WERI-Rb-1 (cell line): Measurements from ENCODE around the gene CABLES2.

Source experiments
- DNase-seq: peaks from one replicate; pipeline ENCODE4 v3.0.0-alpha.2; 2020
- H3K27ac ChIP-seq: fragments of 250-450 bp; sonication (Bioruptor Pico); 2 replicates; pipeline ENCODE4 v1.5.1; 2020; ENCODE audit warnings: mild to moderate bottlenecking, moderate library complexity
- H3K27me3 ChIP-seq: fragments of 250-450 bp; sonication (Bioruptor Pico); 2 replicates; pipeline ENCODE4 v1.5.1; 2021; ENCODE audit warnings: mild to moderate bottlenecking, low read depth, moderate library complexity; ENCODE audit not compliant: insufficient read depth, severe bottlenecking
- H3K36me3 ChIP-seq: fragments of 250-450 bp; sonication (Bioruptor Pico); 2 replicates; pipeline ENCODE4 v1.5.1; 2020; ENCODE audit warnings: mild to moderate bottlenecking, moderate library complexity
- H3K4me3 ChIP-seq: 2 replicates; pipeline ENCODE4 v1.5.1; 2011; ENCODE audit warnings: low read depth, mild to moderate bottlenecking, control low read depth, low read length
- H3K9me3 ChIP-seq: fragments of 250-450 bp; sonication (Bioruptor Pico); 2 replicates; pipeline ENCODE4 v1.5.1; 2021; ENCODE audit warnings: mild to moderate bottlenecking, moderate library complexity; ENCODE audit not compliant: severe bottlenecking
- TF ChIP-seq, protein P1 (sequence below): IDR thresholded peaks from 2 replicates; pipeline ENCODE4 v1.5.1; 2011; ENCODE audit warnings: low read depth, mild to moderate bottlenecking, control low read depth, inconsistent platforms, low read length

The CABLES2 gene

DNA sequence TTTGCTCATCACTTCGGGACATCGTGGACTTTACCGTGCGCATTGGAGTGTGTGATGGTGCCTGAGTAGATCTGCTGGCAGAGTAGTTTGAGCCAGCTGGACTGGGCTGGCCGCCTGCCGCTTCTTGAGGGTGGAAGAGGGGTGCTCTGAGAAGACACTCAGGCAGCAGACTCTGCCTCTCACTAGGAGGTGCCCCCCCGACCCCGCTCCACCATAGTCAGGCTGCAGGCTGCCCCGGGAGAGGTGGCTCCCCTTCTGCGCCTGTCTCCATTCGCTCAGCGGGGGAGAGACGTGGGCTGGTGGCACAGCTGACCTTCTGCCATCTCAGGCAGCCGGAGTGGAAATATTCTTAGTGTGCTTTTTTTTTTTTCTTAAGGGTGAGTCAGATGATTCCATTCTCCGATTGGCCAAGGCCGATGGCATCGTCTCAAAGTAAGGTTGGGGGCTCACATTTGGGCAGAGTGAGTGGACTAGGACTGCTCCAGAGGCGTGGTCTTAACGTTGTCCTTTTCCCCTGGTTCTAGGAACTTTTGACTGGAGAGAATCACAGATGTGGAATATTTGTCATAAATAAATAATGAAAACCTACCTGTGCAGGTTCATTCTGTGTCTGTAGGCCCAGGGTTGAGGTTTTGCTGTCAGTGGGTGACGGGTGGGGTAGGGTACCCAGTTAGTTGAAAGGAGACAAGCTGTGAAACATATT, 19.0 kb downstream of the CABLES2 start:
- Histone ChIP-seq H3K27ac (peak overlapping the region; percentile 90), H3K27me3 (no peaks in the 10 kb centered on the region), H3K4me3 (peak overlapping the region; percentile 75), H3K36me3 (peaks cover 53% of the 10 kb centered on the region), H3K9me3 (no peaks in the 10 kb centered on the region)
- TF ChIP-seq, protein P1, sequence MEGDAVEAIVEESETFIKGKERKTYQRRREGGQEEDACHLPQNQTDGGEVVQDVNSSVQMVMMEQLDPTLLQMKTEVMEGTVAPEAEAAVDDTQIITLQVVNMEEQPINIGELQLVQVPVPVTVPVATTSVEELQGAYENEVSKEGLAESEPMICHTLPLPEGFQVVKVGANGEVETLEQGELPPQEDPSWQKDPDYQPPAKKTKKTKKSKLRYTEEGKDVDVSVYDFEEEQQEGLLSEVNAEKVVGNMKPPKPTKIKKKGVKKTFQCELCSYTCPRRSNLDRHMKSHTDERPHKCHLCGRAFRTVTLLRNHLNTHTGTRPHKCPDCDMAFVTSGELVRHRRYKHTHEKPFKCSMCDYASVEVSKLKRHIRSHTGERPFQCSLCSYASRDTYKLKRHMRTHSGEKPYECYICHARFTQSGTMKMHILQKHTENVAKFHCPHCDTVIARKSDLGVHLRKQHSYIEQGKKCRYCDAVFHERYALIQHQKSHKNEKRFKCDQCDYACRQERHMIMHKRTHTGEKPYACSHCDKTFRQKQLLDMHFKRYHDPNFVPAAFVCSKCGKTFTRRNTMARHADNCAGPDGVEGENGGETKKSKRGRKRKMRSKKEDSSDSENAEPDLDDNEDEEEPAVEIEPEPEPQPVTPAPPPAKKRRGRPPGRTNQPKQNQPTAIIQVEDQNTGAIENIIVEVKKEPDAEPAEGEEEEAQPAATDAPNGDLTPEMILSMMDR = no peak
- no peak for DNase-seq

DNA sequence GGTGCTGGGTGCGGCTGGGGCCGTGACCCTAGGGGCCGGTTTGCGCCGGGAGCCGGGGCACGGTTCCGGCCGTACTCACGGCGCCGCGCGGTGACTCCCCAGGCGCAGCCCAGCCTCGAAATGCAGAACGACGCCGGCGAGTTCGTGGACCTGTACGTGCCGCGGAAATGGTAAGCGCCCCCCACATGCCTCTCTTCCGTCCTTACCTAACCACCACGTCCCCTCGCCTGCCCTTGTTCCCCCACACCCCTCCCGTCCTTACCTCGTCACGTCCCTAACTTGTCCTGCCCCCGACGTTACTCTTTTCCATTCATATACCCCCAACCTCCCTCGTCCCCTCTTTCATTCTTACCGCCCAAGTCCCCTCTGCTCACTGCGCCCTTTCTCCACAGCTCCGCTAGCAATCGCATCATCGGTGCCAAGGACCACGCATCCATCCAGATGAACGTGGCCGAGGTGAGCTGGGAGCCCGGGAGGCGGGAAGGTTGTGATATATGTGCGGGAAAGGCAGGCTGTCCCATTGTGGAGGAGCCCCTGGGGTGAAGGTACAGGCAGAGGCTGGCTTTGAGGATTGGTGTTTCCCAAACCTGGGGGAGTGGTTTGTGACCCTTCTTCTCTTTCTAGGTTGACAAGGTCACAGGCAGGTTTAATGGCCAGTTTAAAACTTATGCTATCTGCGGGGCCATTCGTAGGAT, 19.7 kb downstream of the CABLES2 start:
- H3K4me3 ChIP-seq = peak overlapping the region; percentile 75
- H3K27me3 ChIP-seq = no peaks in the 10 kb centered on the region
- TF ChIP-seq, protein P1 = no peak
- H3K36me3 ChIP-seq = peaks cover 46% of the 10 kb centered on the region
- H3K27ac ChIP-seq = peak overlapping the region; percentile 90
- no peaks in the 10 kb centered on the region for H3K9me3 ChIP-seq
- no peak for DNase-seq

DNA sequence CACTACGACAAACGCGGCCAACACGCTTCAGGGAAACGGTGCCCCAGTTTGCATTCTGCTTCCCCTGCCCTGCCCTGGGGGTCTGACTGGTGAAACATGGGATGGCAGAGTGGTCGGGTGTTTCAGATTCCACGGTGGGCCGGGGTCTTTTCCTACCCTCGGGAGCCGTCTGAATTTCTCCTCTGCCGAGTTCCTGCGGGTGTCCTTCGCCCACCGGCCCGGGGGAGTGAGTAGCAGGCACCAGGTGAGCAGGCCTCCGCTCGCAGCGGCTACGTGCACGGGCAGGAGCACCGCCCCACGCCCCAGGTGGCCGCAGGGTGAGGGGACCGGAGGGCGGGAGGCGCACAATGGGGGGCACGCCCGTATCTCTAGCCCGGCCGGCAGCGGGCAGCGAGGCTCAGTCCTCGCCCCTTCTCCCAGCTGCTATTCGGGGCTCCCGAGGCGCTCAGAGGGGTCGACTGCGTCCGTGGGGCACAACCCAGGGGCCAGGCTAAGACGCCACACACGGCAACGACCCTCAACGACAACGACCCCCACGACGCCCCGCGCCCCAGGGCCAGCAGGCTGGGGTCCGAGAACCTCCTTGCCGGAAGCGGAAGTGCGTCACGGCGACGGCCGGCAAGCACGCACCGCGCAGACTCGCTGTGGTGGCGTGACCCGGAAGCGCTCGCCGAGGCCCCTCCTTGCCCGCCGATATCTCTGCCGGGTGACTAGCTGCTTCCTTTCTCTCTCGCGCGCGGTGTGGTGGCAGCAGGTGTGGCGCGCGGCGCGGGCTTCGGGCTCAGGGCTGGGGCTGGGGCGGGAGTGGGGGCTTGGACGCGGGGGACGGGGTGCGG, 20.5 kb downstream of the CABLES2 start, which contains the start of gene RPS21:
RPS21 (plus strand) TSS at position 721 of the 836 bp plus-strand sequence. CDS start 236 bp downstream, outside the sequence.
- Histone ChIP-seq H3K27ac (peak within 1 kb of the TSS; percentile 90), H3K4me3 (peak within 1 kb of the TSS; percentile 75), H3K27me3 (no peaks in the 10 kb centered on the region), H3K36me3 (peaks cover 44% of the 10 kb centered on the region), H3K9me3 (no peaks in the 10 kb centered on the region)
- DNase-seq = peak; percentile 92
- TF ChIP-seq, protein P1 = no peak

- peaks cover 7% of the 10 kb centered on the region for H3K36me3 ChIP-seq
- peak overlapping the region; percentile 10; the same call in 1 of the 2 replicates for H3K27ac ChIP-seq
- H3K4me3 ChIP-seq = no peak overlapping the region
- no peaks in the 10 kb centered on the region for H3K27me3 ChIP-seq
- peak; percentile 90 for DNase-seq
- TF ChIP-seq, protein P1 = peak; percentile 98
- no peaks in the 10 kb centered on the region for H3K9me3 ChIP-seq
Measured at GRCh38 chr20:62382306-62383198, 24.5 kb downstream of the CABLES2 start.

GRCh38 chr20:62381842-62382241, 25.2 kb downstream of the CABLES2 start:
- no peak overlapping the region for H3K4me3 ChIP-seq
- DNase-seq = no peak
- H3K27ac ChIP-seq = peak overlapping the region; percentile 61
- TF ChIP-seq, protein P1 = no peak
- H3K27me3 ChIP-seq = no peaks in the 10 kb centered on the region
- peaks cover 2% of the 10 kb centered on the region for H3K36me3 ChIP-seq
- H3K9me3 ChIP-seq = no peaks in the 10 kb centered on the region
